SK-N-SH (cell line): Measurements from ENCODE around the gene GUCA2B. TPM values are rescaled to one million over a fixed set of nuclear protein-coding genes. Genes with fewer than 3 reads are reported as not detected.

Source experiments
- CTCF ChIA-PET: fragments of 300-600, 350-600 bp; formaldehyde crosslinking; extraction: SDS; loops from one replicate; lab custom pipeline; 2021; lab: Yijun Ruan, JAX
- POLR2A ChIA-PET: fragments of 350-600 bp; sonication (Branson Sonifier 250); formaldehyde crosslinking; extraction: SDS; loops from one replicate; lab custom pipeline; 2020; ENCODE audit warnings: antibody characterized with exemption, inconsistent platforms; lab: Yijun Ruan, JAX
- DNase-seq: peaks from one replicate; pipeline ENCODE4 v3.0.0; 2012
- H2AFZ ChIP-seq: fragments of 200-600 bp; sonication (generic); 2 replicates; pipeline ENCODE4 v1.8.1; 2016; ENCODE audit warnings: antibody characterized with exemption, mild to moderate bottlenecking, low read depth
- H3F3A ChIP-seq: fragments of 200-600 bp; sonication (generic); replicated peaks from 2 replicates; pipeline ENCODE3; 2016; ENCODE audit warnings: antibody characterized with exemption, mild to moderate bottlenecking; ENCODE audit not compliant: insufficient read depth
- H3K27ac ChIP-seq, 2 experiments: fragments of 200-500 bp in 1 of 2; fragments of 200-600 bp in 1 of 2; sonication (Bioruptor generic) in 1 of 2; sonication (generic), shearing (Covaris generic) in 1 of 2; 2 replicates each; pipeline versions ENCODE4 v1.5.1 to v1.6.1; 2014 to 2016; ENCODE audit warnings: low read depth in 2 of 2, inconsistent platforms in 1 of 2, low read length in 1 of 2, mild to moderate bottlenecking in 1 of 2, mixed read lengths in 1 of 2
- H3K27me3 ChIP-seq: fragments of 200-600 bp; sonication (generic), shearing (Covaris generic); 2 replicates; pipeline ENCODE4 v1.6.1; 2016; ENCODE audit warnings: mixed run types; ENCODE audit not compliant: insufficient read depth
- H3K36me3 ChIP-seq, 2 experiments: fragments of 200-500 bp in 1 of 2; fragments of 200-600 bp in 1 of 2; sonication (Bioruptor generic) in 1 of 2; sonication (generic) in 1 of 2; replicated peaks in 1 of 2; 2 replicates each; pipeline versions ENCODE3 to v1.5.1; 2014 to 2016; ENCODE audit warnings: low read length in 1 of 2, mild to moderate bottlenecking in 1 of 2; ENCODE audit not compliant: insufficient read depth in 2 of 2, control insufficient read depth in 1 of 2
- H3K4me1 ChIP-seq, 2 experiments: fragments of 200-500 bp in 1 of 2; fragments of 200-600 bp in 1 of 2; sonication (Bioruptor generic) in 1 of 2; sonication (generic), shearing (Covaris generic) in 1 of 2; 2 replicates each; pipeline versions ENCODE4 v1.5.1 to v1.6.1; 2014 to 2016; ENCODE audit warnings: low read depth in 1 of 2, low read length in 1 of 2, mixed run types in 1 of 2; ENCODE audit not compliant: insufficient read depth in 2 of 2, control insufficient read depth in 1 of 2
- H3K4me2 ChIP-seq: fragments of 200-600 bp; sonication (generic), shearing (Covaris generic); 2 replicates; pipeline ENCODE4 v1.6.1; 2017; ENCODE audit warnings: mixed run types
- H3K4me3 ChIP-seq, 2 experiments: fragments of 200-500 bp in 1 of 2; fragments of 200-600 bp in 1 of 2; sonication (Bioruptor generic) in 1 of 2; sonication (generic), shearing (Covaris generic) in 1 of 2; 2 replicates each; pipeline versions ENCODE4 v1.5.1 to v1.8.1; 2014 to 2016; ENCODE audit warnings: low read depth in 2 of 2, inconsistent platforms in 1 of 2, low read length in 1 of 2, mild to moderate bottlenecking in 1 of 2, mixed read lengths in 1 of 2, moderate library complexity in 1 of 2
- H3K79me2 ChIP-seq: fragments of 200-600 bp; sonication (generic); 2 replicates; pipeline ENCODE4 v1.8.1; 2017; ENCODE audit warnings: mild to moderate bottlenecking; ENCODE audit not compliant: insufficient read depth
- H3K9ac ChIP-seq: fragments of 200-600 bp; sonication (generic); 2 replicates; pipeline ENCODE4 v1.6.1; 2017; ENCODE audit warnings: mixed run types
- H3K9me2 ChIP-seq: fragments of 200-600 bp; sonication (generic); 2 replicates; pipeline ENCODE4 v1.6.1; 2017; ENCODE audit warnings: mixed run types
- H3K9me3 ChIP-seq: fragments of 200-600 bp; sonication (generic); 2 replicates; pipeline ENCODE4 v1.6.1; 2017; ENCODE audit warnings: mixed run types, mild to moderate bottlenecking, moderate library complexity
- H4K20me1 ChIP-seq: fragments of 200-600 bp; sonication (generic); 2 replicates; pipeline ENCODE4 v1.6.1; 2017; ENCODE audit warnings: mild to moderate bottlenecking, mixed run types; ENCODE audit not compliant: insufficient read depth
- CTCF ChIP-seq: fragments of 200-600 bp; sonication (generic); IDR thresholded peaks from 2 replicates; pipeline ENCODE4 v1.6.1; 2017; ENCODE audit warnings: antibody characterized with exemption, mild to moderate bottlenecking, moderate library complexity
- ELF1 ChIP-seq: IDR thresholded peaks from 2 replicates; pipeline ENCODE4 v1.4.0; 2012
- FOSL2 ChIP-seq: IDR thresholded peaks from 2 replicates; pipeline ENCODE4 v1.4.0; 2012; ENCODE audit warnings: low read depth, mild to moderate bottlenecking, moderate library complexity, borderline replicate concordance
- FOXJ3 ChIP-seq: sonication (generic); formaldehyde crosslinking; IDR thresholded peaks from 2 replicates; pipeline ENCODE4 v1.5.1; 2020; ENCODE audit warnings: mild to moderate bottlenecking, missing genetic modification reagents
- GABPA ChIP-seq: IDR thresholded peaks from 2 replicates; pipeline ENCODE4 v1.4.0; 2012; ENCODE audit warnings: low read depth, mild to moderate bottlenecking
- GATA2 ChIP-seq: sonication (generic); formaldehyde crosslinking; IDR thresholded peaks from 2 replicates; pipeline ENCODE4 v1.5.0; 2020; ENCODE audit warnings: mild to moderate bottlenecking, missing genetic modification reagents
- JUND ChIP-seq: IDR thresholded peaks from 2 replicates; pipeline ENCODE4 v1.4.0; 2012
- MEF2A ChIP-seq: IDR thresholded peaks from 2 replicates; pipeline ENCODE4 v1.4.0; 2012; ENCODE audit warnings: low read depth, borderline replicate concordance
- RCOR1 ChIP-seq: fragments of 150-350 bp; IDR thresholded peaks from 2 replicates; pipeline ENCODE4 v1.6.1; 2017; ENCODE audit warnings: antibody characterized with exemption, low read length
- REST ChIP-seq: IDR thresholded peaks from 2 replicates; pipeline ENCODE4 v1.6.1; 2012; ENCODE audit warnings: mild to moderate bottlenecking, low read depth, low read length, moderate library complexity
- RFX5 ChIP-seq: IDR thresholded peaks from 2 replicates; pipeline ENCODE4 v1.6.1; 2012; ENCODE audit warnings: mild to moderate bottlenecking, improper control_type of control experiment, low read length
- RXRA ChIP-seq: IDR thresholded peaks from 2 replicates; pipeline ENCODE4 v1.4.0; 2012; ENCODE audit warnings: low read depth, mild to moderate bottlenecking, borderline replicate concordance
- SIN3A ChIP-seq: IDR thresholded peaks from 2 replicates; pipeline ENCODE4 v1.6.1; 2012; ENCODE audit warnings: low read depth, mild to moderate bottlenecking, low read length, moderate library complexity, borderline replicate concordance
- SMC3 ChIP-seq: IDR thresholded peaks from 2 replicates; pipeline ENCODE4 v1.6.1; 2012; ENCODE audit warnings: low read depth, low read length, improper control_type of control experiment
- TCF12 ChIP-seq: IDR thresholded peaks from 2 replicates; pipeline ENCODE4 v1.4.0; 2012
- TEAD4 ChIP-seq: IDR thresholded peaks from 2 replicates; pipeline ENCODE4 v1.4.0; 2012; ENCODE audit warnings: mild to moderate bottlenecking, borderline replicate concordance; ENCODE audit not compliant: insufficient read depth
- USF1 ChIP-seq: IDR thresholded peaks from 2 replicates; pipeline ENCODE4 v1.4.0; 2012; ENCODE audit warnings: low read depth, borderline replicate concordance
- YY1 ChIP-seq: IDR thresholded peaks from 2 replicates; pipeline ENCODE4 v1.4.0; 2012; ENCODE audit warnings: low read depth, mild to moderate bottlenecking
- WGBS: methylation state at CpG from one replicate; pipeline ENCODE4 v1.1.6; 2017; ENCODE audit warnings: low lambda C conversion rate; 5-methylcytosine and 5-hydroxymethylcytosine counted together
- polyA plus RNA-seq, 3 experiments: library from polyadenylated mRNA; depleted of rRNA; stranded (reverse); fragments of >200 nt; gene quantifications; 2 replicates each; pipeline ENCODE4 v1.2.3, GENCODE V29; 2012

GUCA2B gene
- polyA plus RNA-seq, 1 of the 3 experiments (the other 2 are of a cell fraction): not detected

GRCh38 chr1:42162181-42162580, 9.0 kb downstream of the GUCA2B start:
- H3K79me2 ChIP-seq: no peaks in the 10 kb centered on the region
- no peak for TF ChIP-seq RFX5
- no peak for TF ChIP-seq REST
- TF ChIP-seq FOSL2: no peak
- TF ChIP-seq GABPA: no peak
- no peak for TF ChIP-seq RXRA
- TF ChIP-seq SIN3A: no peak
- TF ChIP-seq JUND: no peak
- no peak for TF ChIP-seq TCF12
- TF ChIP-seq FOXJ3 (CRISPR knock-in tag): no peak
- TF ChIP-seq TEAD4: no peak
- TF ChIP-seq YY1: no peak
- TF ChIP-seq MEF2A: no peak
- no peak for TF ChIP-seq GATA2 (CRISPR knock-in tag)
- TF ChIP-seq USF1: no peak
- no peak for TF ChIP-seq RCOR1
- no peak for TF ChIP-seq SMC3
- no peak for TF ChIP-seq CTCF
- no peak for TF ChIP-seq ELF1
- H3K4me1 ChIP-seq: peaks cover 0 to 13% of the 10 kb centered on the region in 2 experiments; a peak in 1 of 4 replicates
- no peak overlapping the region for H3K4me2 ChIP-seq
- POLR2A ChIA-PET: no interaction called here
- no peaks in the 10 kb centered on the region for H3K9me2 ChIP-seq
- WGBS: 54% methylated on average over 5 of the region's 5 CpGs
- CTCF ChIA-PET: interaction anchor here (0.8 to 2.7 kb wide), 2 partner anchors 11 to 15 kb away, joined by 3 to 9 read pairs; no protein-coding TSS in a partner anchor
- 0 out of 2 replicates have a peak, but pooled peaks cover 9% of the 10 kb centered on the region for H3K9me3 ChIP-seq
- no peaks in the 10 kb centered on the region for H3K36me3 ChIP-seq
- no peak overlapping the region for H3K27ac ChIP-seq
- H4K20me1 ChIP-seq: no peaks in the 10 kb centered on the region
- H3K4me3 ChIP-seq: no peak overlapping the region
- H3F3A ChIP-seq: no peaks in the 10 kb centered on the region
- H3K9ac ChIP-seq: no peak overlapping the region
- H3K27me3 ChIP-seq: no peaks in the 10 kb centered on the region
- no peak for DNase-seq
- H2AFZ ChIP-seq: no peak overlapping the region
